IPS-NIHi11 (cell line): ENCODE data around the gene ZSCAN1.

ENCODE experiments used
- DNase-seq: peaks from one replicate; pipeline ENCODE4 v3.0.0; 2012; ENCODE audit warnings: mixed read lengths, low spot score

The ZSCAN1 gene

DNA sequence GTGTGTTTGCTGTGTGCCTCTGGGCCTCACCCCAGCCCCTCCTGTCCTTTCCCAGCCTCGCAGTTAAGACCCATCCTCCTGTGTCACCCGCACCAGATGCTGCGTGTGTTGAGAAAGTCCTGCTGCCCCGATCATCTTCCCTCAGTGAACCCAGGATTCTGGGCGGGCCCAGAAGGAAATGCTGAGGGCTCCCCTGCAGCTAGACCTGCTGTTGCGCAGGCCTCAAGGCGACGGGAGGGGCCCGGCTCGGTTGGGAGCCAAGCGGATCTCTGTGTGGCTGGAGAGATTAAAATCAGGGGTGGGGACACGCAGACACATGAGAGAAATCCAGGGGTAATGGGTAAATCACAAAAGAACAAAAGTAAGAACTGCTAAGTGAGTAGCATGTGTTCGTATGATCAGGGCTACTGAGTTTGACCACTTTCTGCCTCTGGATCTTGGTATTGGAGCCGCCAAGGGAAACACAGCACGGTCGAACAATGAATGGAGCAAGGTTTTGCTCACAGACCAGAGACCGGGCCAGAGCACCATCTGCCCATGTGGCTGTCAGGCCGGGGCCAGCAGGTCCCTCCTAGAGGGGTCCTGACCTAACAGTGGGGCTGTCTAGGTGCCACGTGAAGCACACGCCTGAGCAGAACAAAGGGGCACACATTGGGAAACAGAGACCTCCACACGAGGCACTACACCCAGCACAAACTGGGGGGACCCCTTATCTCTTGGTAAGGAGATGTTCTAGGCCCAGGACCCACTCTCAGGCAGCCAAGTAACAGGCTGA lies 7.1 kb downstream of the ZSCAN1 start:
- DNase-seq = no peak

DNA sequence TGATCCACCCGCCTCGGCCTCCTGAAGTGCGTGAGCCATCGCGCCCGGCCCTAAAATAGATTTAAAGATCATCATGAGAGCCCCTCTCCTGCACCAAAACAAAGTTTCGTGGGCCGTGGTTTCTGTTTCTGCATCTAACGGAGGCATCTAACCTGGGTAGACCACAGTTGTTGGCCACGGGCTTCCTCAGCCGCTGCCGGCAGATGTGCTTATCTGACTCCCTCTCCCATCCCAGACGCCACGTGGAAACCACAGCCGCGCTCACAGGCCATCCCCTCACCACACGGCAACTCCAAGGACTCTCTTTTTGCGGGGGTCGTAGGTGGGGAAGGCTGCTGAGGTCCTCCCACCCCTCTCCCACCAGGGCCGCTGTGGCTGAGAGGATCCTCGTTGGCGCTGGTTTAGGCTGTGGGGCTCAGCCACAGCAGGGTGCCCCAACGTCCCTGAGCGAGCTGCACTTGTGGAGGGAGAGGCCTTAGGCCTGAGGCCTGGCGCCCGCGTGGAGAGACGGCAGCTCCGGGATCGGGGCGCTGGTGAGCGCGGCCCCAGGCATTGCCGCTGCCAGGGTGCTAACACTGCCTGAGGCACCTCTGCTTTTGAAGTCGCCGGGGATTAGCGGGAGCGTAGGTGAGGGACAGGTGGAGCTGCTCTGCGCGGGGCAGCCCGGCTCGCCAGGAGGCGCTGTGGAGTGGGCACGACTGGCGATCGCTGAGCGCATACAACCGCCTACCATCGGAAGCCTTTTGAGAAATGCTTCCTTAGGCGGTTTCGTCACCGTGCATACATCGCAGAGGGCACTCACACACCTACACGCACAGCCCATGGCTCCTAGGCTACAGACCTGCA lies 8.9 kb downstream of the ZSCAN1 start:
- peak; percentile 69 for DNase-seq

DNA sequence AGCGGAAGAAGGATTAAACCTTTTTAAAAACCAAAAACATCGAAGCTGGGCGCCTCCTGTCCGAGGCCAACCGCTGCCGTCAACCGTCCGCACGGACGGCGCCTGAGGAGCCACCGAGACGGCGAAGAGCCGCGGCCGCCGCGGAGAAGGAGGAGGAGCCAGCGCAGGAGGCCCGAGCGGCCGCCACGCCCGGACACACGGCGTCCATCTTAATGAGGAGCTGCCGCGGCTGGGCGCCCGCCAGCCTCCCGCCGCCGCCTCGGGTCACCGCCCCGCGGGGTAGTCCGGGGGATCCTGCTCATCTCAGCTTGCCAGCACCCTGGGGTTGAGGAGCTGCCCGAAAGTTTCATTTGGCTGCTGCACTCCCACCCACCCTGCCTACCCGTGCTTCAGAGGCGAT lies 10.6 kb downstream of the ZSCAN1 start:
- no peak for DNase-seq

DNA sequence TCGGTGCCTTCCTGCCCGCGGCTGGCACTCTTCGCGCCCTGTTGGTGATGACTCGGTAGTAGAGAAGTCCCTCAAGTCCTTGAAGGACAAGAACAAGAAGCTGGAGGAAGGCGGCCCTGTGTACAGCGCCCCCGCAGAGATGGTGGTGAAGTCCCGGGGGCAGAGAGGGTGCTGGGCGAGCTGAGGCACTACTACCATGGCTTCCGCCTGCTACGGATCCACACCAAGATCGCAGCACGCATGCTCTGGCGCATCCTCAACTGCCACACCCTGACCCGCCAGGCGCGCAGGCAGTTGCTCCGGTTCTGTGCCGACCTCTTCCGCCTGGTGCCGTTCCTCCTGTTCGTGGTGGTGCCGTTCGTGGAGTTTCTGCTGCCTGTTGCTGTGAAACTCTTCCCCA lies 11.1 kb downstream of the ZSCAN1 start:
- no peak for DNase-seq

DNA sequence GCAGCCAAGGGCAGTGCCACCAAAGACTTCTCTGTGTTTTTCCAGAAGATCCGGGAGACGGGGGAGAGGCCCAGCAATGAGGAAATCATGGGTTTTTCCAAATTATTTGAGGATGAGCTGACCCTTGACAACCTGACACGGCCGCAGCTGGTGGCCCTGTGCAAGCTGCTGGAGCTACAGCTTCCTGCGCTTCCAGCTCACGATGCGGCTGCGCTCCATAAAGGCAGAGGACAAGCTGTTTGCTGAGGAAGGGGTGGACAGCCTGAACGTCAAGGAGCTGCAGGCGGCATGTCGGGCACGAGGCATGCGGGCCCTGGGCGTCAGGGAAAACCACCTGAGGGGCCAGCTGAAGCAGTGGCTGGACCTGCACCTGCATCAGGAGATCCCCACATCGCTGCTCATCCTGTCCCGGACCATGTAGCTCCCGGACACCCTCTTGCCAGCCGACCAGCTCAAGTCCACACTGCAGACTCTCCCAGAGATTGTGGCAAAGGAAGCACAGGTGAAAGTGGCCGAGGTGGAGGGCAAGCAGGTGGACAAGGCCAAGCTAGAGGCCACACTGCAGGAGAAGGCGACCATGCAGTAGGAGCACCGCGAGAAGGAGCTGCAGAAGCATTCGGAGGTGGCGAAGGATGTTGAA lies 11.7 kb downstream of the ZSCAN1 start:
- DNase-seq = no peak

DNA sequence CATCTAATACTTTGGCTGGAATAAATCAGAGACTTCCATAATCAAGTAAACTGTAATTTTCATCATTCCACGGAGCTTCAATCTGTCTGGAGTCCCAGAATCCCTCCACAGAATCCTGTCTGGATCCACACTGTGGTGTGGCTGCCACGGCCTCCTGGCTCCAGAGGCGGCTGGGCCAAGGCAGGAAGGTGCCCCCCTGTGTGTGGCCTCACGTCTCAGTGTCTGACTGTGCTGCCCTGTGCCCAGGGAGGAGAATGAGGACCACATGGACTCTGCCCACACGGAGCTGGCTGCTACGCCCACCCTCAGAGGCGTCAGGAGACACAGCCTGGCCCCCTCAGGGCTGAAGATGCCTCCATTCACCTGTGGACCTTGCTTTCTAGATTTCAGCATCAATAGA lies 13.0 kb downstream of the ZSCAN1 start:
- no peak for DNase-seq

DNA sequence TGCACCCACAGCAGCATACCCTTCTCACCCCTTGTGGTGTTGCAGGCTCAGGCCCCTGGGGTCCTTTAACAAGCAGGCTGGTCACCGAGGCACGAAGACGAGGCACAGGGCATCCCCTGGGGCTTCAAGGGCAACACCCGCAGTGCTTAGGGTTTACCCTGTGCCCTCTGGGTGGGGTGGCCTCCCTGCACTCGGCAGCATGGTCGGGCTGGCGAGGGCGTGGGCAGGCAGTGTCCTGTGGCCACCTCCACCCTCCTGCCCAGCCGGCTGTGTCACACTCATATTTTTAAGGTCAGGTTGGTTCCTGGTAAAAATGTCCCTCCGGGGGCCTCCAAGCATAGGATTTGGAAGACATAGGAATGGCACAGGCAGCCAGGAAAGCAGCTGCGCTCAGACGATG lies 13.8 kb downstream of the ZSCAN1 start:
- DNase-seq = no peak

DNA sequence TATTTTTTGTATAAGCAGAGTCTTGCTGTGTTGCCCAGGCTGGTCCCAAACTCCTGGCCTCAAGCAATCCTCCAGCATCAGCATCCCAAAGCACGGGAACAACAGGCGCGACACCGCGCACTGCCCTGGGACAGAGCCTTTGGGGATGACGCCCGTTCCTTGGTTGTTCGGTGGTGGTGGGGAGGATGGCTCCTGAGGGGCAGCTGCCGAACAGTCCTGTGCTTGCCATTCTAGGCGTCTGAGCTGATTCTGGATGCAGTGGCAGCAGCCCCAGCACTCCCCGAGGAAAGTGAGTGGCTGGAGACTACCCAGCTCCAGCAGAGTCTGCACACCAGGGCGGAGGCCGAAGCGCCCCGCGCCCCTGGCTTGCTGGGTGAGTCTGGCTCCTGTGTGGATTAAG lies 18.4 kb downstream of the ZSCAN1 start:
- DNase-seq = no peak

DNA sequence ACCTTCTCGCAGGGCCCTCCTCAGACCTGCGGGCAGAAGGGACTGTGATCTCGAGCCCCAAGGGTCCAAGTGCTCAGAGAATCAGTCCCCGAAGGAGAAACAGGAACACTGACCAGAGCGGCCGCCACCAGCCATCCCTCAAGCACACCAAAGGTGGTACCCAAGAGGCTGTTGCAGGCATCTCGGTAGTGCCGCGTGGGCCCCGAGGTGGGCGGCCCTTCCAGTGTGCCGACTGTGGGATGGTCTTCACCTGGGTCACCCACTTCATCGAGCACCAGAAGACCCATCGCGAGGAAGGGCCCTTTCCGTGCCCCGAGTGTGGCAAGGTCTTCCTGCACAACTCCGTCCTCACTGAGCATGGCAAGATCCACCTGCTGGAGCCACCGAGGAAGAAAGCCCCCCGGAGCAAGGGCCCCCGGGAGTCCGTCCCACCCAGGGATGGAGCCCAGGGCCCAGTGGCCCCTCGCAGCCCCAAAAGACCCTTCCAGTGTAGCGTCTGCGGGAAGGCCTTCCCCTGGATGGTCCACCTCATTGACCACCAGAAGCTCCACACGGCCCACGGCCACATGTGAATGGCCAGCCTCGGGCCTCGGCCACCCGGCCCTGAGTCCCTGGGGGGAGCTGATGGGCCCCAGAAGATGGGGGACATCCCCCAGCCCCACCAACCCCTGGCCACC lies 19.8 kb downstream of the ZSCAN1 start:
- no peak for DNase-seq

DNA sequence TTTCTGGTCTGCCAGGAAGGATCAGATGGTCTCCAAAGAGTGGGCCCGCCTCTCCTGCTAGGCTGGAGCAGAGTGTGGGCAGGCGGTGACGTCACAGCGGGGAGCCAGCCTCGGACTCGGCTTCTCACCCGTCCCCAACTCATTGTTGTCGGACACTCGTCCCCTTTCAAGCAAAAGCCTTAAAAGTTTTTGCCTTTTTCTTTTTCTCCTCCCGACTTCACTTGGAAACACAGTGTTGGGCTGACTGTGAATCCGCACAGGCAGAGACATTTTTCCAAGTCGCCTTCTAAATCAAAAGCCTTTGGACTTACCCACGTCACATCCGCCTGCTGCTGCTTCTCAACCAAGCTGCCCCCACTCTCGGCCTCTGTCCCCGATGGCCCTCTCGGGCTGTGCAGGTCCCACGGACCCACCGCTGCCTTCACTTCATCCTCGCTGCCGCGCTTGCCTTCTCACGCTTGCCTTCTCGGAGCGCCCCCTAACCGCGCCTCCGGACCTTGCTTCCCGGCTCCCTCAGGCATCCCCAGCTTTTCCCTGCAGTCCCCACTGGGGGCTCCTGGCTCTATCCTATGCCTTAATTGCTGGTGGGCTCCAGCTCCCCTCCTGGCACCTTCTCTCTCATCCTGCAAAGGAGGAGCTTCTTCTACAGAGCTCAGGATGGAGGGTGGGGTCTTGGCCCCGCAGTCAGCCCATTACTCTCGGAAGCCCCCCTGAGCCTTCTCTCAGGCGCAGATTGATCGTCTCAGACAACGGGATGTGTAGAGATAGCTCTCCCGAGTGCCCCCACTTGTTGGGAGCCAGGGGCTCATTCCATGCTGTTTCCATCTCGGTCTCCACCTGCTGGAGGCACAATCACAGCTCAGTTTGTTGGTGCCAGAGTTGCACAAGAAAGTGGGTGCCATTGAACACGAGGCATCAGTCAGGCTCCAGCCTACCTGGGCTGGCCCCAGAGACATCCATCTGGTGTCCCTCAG lies 21.4 kb downstream of the ZSCAN1 start:
- peak; percentile 74 for DNase-seq

DNA sequence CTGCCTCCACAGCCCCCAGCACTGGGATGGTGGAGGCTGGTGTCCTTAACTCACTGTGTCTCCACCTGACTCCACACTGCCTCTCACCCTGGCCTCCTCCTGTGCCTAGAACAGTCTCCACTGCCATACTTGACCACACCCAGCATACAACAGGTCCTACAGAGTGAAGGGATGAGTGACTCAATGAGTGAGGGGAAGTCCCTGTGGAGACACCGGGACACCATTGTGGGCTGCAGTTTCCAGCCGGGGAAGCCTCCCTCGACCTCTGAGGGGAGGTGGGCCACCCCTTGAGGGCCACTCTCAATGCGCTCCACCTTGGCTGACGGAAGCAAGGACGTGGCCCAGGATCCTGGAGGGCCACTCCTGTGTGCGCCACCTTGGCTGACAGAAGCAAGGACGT lies 22.4 kb downstream of the ZSCAN1 start:
- DNase-seq = no peak

DNA sequence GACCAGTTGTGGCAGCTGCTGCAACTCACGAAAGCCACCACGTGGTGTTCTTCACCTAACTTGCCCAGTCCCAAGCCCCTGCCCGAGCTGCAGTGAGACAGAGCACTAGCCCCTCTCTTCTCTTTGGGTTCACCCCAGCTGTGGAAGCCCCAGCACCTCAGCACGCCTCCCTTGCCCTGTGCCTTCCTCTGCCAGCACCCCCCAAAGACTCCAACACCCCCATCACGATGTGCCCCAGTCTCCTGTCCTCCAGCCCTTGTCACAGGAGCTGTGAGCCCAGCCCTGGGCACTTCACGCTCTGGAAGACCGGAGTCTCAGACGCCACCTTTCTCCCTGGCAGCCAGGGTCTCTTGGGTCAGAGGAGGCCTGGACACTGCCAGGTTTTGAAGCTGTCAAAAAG lies 23.0 kb downstream of the ZSCAN1 start:
- DNase-seq = no peak

DNA sequence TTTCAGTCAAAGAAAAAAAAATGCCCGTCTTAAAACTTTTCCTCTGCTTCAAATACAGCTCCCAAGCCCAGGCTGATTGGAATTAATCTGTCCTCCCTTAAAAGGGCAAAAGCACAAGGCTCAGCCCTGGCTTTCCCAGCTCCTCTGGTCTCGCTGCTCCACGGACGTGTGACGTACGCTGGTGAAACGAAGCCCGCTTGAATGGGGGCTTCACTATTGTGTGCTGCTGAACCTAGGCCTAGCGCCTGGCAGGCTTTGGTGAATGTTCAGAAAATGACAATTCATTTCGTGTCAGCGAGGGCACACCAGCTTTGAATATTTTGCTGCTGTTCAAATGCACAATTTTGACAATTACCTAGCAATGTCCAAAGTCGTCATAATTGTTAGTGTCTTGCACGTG lies 24.6 kb downstream of the ZSCAN1 start:
- no peak for DNase-seq

DNA sequence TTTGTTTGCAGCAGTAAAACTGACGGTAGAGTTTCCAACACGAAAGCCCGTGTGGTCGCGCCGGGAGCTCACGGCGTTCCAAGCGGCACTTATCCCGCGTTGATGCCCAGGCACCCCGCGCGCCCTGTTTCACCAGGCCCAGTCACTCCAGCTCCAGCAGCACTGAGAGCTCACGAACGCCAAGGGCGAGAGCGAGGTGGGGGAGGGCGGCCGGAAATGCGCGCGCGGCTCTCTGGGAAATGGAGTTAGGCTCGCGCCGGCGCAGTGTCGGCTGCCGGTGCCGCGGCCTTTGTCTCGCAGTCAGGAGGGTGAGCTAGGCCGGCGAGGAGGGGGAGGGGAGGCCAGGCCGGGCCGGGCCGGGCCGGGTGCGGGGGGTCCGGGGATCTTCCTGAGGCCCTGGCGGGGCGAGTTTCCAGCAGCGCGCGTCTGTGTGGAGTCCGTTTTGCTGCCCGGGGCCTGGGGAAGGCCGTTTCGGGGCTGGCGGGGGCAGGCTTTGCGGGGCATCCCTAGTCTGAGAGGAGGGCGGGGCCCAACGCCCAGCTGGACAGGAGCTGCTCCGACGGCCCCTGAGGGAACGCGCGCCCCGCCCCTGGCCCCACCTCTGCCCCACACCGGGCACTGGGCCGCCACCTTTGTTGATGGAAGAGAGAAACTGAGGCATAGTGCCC lies 25.3 kb downstream of the ZSCAN1 start, which contains the start of gene ZNF135:
Gene ZNF135 (plus strand): TSS at position 280 of the 668 bp plus-strand sequence. CDS start 721 bp downstream, outside the sequence.
- DNase-seq = peak; percentile 98

DNA sequence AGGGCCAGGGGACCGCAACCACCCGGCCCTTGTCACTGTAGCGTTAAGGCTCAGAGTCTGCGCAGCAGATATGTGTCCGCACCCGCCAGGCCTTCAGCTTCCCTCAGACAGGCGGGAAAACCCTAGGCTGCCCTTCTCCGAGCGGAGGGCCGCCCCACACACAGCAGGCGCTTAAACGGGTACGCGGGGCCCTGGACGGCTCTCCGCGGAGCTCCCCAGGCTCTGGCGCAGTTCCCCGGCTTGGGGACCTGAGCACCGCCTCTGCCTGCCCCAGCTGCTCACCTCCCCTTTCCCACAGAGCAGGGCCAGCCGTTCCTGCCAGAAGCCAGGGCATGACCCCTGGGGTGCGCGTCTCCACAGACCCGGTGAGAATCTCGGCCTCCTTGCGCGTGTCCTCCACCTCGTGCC lies 25.9 kb downstream of the ZSCAN1 start:
- DNase-seq = no peak

DNA sequence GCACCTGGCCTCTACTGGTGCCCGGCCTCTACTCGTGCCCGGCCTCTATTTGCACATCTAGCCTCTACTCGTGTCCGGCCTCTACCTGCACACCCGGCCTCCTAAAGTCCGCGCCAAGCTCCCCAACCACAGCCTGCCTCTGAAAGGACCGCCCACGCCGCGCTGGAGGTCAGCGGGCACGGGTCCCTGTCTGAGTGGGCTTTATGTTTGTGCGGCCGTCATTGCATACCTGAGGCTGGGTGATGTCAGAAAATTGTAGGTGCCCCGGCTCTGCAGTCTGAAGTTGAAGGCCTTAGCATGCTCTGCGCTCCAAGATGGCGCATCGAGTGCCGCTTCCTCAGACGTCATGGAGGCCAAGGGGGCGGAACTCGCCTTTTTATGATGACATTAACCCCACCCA lies 26.4 kb downstream of the ZSCAN1 start:
- DNase-seq = no peak

DNA sequence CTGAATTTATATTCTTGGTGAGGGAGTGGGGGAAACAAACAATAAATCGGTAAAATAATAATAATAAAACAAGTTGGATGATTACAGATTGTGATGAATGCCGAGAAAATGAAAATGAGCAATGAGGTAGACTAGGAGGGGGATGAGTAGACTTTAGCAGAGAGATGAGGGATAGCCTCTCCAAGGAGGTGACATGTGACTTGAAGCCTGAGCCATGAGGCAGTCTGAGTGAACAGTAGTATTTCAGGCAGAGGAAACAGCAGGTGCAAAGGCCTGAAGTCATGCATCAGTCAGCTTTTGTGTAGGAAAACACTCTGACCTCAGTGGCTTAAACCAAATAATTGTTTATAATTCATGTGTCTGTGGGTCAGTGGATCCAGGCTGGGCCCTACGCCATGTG lies 29.9 kb downstream of the ZSCAN1 start:
- no peak for DNase-seq

DNA sequence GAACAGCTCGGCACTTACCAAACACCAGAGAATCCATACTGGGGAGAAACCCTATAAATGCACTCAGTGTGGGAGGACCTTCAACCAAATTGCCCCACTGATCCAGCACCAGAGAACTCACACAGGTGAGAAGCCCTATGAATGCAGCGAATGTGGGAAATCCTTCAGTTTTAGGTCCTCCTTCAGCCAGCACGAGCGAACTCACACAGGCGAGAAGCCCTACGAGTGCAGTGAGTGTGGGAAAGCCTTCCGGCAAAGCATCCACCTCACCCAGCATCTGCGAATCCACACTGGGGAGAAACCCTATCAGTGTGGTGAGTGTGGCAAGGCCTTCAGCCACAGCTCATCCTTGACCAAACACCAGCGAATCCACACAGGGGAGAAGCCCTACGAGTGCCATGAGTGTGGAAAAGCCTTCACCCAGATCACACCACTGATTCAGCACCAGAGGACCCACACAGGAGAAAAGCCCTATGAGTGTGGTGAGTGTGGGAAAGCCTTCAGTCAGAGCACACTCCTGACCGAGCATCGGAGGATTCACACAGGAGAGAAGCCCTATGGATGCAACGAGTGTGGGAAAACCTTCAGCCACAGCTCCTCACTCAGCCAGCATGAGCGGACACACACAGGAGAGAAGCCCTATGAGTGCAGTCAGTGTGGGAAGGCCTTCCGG lies 33.6 kb downstream of the ZSCAN1 start:
- DNase-seq = no peak

DNA sequence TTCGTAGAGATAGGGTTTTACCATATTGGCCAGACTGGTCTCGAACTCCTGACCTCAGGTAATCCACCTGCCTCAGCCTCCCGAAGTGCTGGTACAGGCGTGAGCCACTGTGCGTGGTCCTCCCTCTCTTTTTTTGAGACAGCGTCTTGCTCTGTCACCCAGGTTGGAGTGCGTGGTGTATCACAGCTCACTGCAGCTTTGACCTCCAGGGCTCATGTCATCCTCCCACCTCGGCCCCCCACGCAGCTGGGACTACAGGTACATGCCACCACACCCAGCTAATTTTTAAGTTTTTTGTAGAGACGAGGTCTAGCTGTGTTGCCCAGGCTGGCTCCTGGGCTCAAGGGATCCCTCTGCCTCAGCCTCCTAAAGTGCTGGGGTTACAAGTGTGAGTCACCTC lies 46.0 kb downstream of the ZSCAN1 start:
- DNase-seq = no peak

DNA sequence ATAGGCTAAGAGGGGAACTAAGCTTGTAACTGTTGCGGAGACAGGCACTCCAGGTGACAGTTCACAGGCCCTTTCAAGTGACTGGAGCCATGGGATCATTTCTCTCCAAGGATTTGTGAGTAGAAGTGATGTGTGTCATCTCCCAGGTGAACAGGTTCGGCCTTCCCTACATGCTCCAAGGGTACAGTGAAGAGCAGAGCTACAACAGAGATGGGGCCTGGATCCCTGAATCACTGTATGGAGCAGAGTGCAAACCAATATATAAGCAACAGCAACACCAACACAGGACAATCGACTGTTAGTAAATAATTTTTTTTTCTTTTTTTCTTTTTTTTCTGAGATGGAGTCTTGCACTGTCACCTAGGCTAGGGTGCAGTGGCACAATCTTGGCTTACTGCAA lies 49.2 kb downstream of the ZSCAN1 start:
- DNase-seq = no peak
